IPS DF 19.7 (cell line): ENCODE measurements around the gene TANGO6.
A peak's percentile ranks its signal among the peaks of the same experiment; 100 is the strongest.
"Not testable (repeated sequence)": the region's sequence is repeated elsewhere in the genome, so short reads cannot be mapped to it uniquely, and the experiment has no call there.

Experiments
- DNase-seq: peaks from one replicate; pipeline ENCODE4 v3.0.0-alpha.2; 2013; ENCODE audit warnings: low read depth, low spot score

TANGO6 gene

GRCh38 chr16:68843482-68844210 is at the start of gene TANGO6:
TANGO6 (plus strand) TSS chr16:68843531; CDS start chr16:68843618, 87 bp downstream.
- peak; percentile 60 for DNase-seq

GRCh38 chr16:68798398-68798797 is 44.9 kb upstream of the TANGO6 start:
- no peak for DNase-seq

DNA sequence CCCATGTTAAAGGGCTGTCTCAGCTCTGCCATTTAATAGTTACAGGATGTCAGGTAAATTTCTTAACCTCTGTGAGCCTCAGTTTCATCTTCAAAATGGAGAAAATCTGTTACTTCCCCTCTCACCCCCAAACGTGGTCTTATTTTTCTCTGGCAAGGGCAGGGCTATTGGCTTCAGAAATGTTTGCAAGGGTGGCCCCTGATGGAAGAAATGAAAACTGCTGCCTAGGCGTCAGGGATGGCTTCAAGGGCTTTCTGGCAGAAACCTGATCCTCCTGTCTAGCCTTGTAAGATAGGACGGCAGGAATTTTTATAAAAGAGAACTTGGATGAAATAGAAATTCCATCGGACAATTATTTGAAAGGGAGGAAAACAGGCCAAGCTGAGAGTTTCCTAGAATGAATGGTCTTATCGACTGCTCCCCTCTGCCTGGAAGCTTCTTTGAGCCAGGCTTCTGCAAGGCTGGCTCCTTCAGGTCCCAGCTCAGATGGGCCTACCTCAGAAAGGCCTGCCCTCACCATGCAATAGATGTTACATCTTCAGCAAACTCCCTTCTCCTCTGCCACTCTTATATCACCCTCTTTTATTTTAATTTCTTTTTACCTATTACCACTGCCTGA is 43.0 kb upstream of the TANGO6 start:
- DNase-seq: no peak

GRCh38 chr16:68802190-68802589 is 41.1 kb upstream of the TANGO6 start:
- no peak for DNase-seq

- no peak for DNase-seq
Measured at GRCh38 chr16:68806422-68806821, 36.9 kb upstream of the TANGO6 start.

GRCh38 chr16:68806981-68807380 is 36.4 kb upstream of the TANGO6 start:
- DNase-seq: no peak

- DNase-seq: no peak
Measured at GRCh38 chr16:68814516-68814915, 28.8 kb upstream of the TANGO6 start.

DNA sequence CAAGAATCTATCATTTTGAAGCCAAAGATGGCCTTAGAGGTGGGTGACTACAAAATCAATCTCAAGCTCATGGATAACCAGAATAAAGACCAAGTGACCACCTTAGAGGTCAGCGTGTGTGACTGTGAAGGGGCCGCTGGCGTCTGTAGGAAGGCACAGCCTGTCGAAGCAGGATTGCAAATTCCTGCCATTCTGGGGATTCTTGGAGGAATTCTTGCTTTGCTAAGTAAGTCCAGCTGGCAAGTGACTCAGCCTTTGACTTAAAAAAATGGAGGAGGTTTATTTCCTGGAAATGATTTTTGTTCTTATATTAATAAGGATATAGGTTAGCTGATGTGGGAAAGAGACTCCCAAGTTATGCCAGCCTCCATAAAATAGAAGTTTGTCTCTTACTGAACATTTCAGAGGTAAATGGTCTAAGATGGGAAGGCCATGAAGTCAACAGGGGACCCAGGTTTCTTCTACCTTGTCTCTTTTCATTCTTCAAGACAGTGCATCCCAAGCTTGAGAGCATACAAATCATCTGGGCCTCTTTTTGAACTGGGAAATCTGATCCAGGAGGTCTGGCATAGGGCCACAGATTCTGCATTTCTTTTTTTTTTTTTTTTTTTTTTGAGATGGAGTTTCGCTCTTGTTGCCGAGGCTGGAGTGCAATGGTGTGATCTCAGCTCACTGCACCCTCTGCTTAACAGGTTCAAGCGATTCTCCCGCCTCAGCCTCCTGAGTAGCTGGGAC is 19.8 kb upstream of the TANGO6 start:
- DNase-seq: peak; percentile 50

DNA sequence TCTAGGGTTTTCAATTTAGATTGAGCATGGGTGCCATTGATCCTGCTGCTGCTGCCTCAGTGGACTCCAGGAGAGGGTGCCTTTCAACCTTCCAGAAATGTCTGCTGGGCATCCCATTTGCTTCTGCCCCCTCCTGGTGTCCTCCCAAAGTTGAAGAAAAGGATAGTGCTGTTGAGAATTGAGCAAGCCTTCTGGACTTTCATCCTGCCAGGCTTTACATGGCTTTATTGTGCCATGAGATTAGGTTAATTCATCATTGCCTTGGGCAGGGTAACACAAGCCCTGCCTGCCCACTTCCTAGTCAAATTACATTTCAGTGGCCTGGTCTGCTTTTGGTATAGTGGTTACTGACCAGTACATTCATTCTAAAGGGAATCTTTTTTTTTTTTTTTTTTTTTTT is 17.9 kb upstream of the TANGO6 start:
- DNase-seq: no peak

- no peak for DNase-seq
Measured at GRCh38 chr16:68826652-68827051, 16.7 kb upstream of the TANGO6 start.

GRCh38 chr16:68833251-68833650 is 10.1 kb upstream of the TANGO6 start:
- DNase-seq: no peak

DNA sequence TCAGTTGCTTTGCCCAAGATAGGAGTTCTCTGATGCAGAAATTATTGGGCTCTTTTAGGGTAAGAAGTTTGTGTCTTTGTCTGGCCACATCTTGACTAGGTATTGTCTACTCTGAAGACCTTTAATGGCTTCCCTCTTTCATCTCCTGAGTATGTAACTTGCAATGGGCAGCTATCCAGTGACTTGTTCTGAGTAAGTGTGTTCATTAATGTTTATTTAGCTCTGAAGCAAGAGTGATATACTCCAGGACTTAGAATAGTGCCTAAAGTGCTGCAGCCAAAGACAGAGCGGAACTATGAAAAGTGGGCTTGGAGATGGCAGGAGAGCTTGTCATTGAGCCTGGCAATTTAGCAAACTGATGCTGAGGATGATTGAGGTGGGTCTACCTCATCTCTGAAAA is 8.8 kb upstream of the TANGO6 start:
- DNase-seq: no peak

DNA sequence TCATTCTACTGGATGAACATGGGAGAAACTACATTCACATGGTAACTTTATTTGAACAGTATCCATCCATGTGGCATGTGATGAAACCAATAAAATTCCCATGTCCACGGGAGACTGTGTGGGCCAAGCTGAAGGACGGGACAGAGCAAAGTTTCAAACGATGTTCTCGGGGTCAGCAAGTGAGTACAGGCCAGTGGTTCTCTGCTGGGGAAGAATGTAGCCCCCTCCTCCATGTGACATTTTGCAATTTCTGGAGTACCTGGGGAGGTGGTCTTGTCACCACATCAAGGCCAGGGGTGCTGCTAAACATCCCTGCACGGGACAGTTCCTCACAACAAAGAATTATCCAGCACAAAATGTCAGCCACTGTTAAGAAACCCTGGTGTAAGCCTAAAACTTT is 7.4 kb upstream of the TANGO6 start:
- DNase-seq: no peak

DNA sequence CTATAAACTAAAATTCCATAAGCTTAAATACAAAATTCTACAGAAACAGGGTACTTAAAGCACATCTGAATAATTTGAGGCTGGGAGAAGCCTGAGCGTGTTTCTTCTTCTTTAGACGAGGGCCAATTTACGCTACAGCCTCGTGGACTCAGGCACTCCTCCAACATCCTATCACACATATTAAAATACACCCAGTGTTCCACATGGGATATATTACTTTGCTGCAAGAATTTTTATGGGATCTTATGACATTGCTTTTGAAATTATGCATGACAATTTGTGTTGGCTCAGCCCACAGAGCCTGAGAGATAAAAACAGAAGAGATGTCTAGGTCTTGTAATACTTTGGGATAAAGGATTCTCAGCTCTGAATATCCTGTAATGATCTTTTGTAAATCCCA is 3.5 kb upstream of the TANGO6 start:
- no peak for DNase-seq

GRCh38 chr16:68842964-68843481 is 308 bp upstream of the TANGO6 start:
- DNase-seq: not testable (repeated sequence)

- no peak for DNase-seq
Measured at GRCh38 chr16:68844211-68844564, 857 bp downstream of the TANGO6 start.

DNA sequence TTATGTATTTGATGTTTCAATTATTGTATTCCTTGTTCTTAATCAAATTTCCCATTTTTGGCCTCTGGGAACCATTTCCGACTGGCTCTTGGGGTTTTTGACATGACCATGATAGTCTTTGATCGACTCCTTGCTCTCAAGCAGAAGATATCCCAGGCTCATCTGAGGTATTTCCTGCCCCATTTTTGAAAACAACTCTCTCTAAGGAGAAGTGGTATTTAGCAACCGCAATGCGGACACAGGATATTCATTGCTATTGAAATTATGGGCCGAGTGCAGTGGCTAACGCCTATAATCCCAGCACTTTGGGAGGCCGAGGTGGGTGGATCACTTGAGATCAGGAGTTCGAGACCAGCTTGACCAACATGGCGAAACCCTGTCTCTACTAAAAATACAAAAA is 5.5 kb downstream of the TANGO6 start:
- DNase-seq: no peak

DNA sequence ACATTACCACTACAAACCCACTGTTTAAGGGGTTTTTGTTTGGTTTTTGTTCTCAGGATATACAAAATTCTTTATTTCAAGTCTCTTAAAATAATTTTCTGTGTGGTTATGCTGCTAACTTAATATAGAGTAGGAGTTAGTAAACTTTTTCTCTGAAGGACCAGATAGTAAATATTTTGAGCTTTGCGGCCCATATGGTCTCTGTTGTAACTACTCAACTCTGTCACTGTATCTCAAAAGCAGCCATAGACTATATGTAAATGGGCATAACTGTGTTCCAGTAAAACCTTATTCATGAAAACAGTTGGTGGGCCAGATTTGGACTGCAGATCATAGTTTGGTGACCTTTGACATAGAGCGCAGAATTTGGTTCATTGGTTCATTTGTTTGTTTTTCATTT is 7.2 kb downstream of the TANGO6 start:
- DNase-seq: no peak

DNA sequence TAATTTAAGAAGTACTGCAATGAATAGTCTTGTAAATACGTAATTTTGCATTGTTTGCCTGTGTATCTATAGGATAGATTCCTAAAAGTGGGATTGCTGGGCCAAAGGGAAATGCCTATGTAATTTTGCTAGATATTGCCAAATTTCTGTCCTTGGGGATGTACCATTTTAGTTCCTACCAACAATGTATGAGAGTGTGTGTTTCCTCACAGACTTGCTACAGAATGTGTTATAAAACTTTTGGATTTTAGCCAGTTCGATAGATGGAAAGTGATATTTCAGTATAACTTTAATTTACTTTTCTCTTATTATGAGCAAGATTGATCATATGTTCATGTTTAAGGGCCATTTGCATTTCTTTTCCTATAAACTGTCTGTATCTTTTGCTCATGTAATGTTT is 8.3 kb downstream of the TANGO6 start:
- DNase-seq: no peak

DNA sequence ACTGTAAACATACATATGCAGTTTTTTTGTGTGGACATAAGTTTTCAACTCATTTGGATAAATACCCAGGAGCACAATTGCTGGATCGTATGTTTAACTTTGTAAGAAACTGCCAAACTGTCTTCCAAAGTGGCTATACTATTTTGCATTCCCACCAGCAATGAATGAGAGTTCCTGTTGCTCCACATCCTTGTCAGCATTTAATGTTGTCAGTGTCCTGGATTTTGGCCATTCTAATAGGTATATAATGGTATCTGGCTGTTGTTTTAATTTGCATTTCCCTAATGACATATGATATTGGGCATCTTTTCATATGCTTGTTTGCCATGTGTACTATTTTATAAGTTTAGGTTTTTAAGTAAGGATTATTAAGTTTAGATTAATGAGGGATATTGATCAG is 14.1 kb downstream of the TANGO6 start:
- DNase-seq: no peak

DNA sequence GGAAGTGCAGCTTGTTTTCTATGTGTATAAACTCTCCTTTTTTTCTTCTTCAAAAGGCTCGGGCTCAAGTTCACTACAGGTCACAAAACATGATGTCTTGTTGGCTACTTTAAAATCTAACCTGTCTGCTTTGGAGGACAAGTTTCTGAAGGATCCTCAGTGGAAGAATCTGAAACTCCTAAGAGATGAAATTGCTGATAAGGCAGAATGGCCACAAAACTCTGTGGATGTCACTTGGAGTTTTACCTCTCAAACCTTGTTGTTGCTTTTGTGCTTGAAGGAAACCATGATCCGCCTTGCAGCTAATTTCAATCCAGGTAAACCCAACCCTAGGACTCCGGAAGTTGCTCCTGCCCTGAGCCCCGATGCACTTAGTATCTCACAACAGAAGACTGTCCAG is 16.5 kb downstream of the TANGO6 start:
- DNase-seq: no peak

DNA sequence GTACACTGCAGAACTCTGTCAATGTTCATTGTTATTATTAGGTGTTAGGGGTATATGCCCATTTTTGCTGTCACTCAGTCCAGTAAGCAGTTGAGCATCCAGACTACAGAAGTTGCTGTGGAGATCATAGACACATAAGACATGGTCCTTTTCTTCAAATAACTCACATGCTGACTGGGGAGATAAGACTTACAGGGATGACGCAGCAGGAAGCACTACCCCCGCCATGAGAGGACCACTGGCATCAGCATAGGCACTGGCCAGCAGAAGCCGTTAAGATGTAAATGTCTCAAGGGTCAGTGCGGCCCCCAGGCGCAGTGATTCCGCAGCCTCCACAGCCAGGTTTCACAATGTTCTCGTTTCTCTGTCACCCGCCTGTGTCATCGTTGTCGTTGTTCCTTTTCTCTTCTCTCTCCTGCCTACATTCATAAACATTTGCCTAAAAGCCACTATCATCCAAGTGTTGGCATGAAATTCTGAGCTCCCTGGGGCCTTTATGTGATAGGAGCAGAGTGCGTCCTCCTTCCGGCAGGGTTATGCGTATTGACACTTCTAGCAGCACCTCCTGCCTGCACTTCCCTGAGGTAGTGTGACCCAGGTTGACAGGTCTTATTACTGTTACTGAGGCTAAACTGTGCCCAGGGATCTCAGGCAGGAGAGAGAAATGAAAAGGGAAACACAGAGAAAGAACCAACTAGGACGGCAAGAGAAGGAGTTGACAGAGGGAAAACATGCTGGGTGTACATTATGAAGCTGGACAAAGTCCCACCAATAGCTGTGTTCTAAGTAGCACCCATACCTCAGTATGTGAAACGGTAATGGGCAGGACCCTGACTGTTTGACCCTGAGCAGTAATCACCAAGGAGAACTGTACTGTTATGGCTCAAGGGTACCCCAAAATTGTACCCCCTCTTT is 17.9 kb downstream of the TANGO6 start:
- no peak for DNase-seq
